HEK293 (cell line): ENCODE results near the gene CTXND2.

Experiments used
- CTCF ChIA-PET: fragments of 350-600 bp; formaldehyde crosslinking; extraction: SDS; loops from one replicate; lab custom pipeline; 2021; ENCODE audit warnings: antibody characterized with exemption; lab: Yijun Ruan, JAX
- POLR2A ChIA-PET: fragments of 300-600 bp; formaldehyde crosslinking; extraction: SDS; loops from one replicate; lab custom pipeline; 2020; ENCODE audit warnings: antibody characterized with exemption, inconsistent platforms; lab: Yijun Ruan, JAX
- H3K27ac ChIP-seq: fragments of 200-500 bp; sonication (Bioruptor generic); 2 replicates; pipeline ENCODE4 v1.5.1; 2014; ENCODE audit warnings: low read depth, low read length, control low read depth, inconsistent platforms; ENCODE audit errors: extremely low read depth
- H3K36me3 ChIP-seq, 2 experiments: fragments of 200-500 bp in 1 of 2; sonication (Bioruptor generic) in 1 of 2; 1 replicate in 1 of 2; 2 replicates in 1 of 2; pipeline ENCODE4 v1.5.1; 2014 to 2017; ENCODE audit warnings: inconsistent platforms in 2 of 2, low read length in 2 of 2; ENCODE audit not compliant: control insufficient read depth in 2 of 2, insufficient read depth in 1 of 2
- H3K4me1 ChIP-seq: fragments of 200-500 bp; sonication (Bioruptor generic); 2 replicates; pipeline ENCODE4 v1.5.1; 2014; ENCODE audit warnings: mild to moderate bottlenecking, low read length, inconsistent platforms; ENCODE audit not compliant: control insufficient read depth, insufficient read depth
- H3K4me3 ChIP-seq: 2 replicates; pipeline ENCODE4 v1.5.1; 2011; ENCODE audit warnings: low read depth, mild to moderate bottlenecking, control low read depth, low read length, moderate library complexity
- H3K9me3 ChIP-seq: fragments of 200-500 bp; sonication (Bioruptor generic); 2 replicates; pipeline ENCODE4 v1.5.1; 2014; ENCODE audit warnings: low read depth, low read length, inconsistent platforms; ENCODE audit not compliant: control insufficient read depth, insufficient read depth
- CTCF ChIP-seq: fragments of 450-650 bp; formaldehyde crosslinking; IDR thresholded peaks from 2 replicates; pipeline ENCODE4 v1.5.1; 2016; ENCODE audit warnings: missing biosample characterization, missing genetic modification characterization
- GFI1B ChIP-seq: fragments of 450-650 bp; formaldehyde crosslinking; IDR thresholded peaks from 2 replicates; pipeline ENCODE4 v1.5.1; 2016; ENCODE audit warnings: missing biosample characterization, missing genetic modification characterization
- GLI2 ChIP-seq: fragments of 450-650 bp; formaldehyde crosslinking; IDR thresholded peaks from 2 replicates; pipeline ENCODE4; 2017; ENCODE audit warnings: missing biosample characterization, missing genetic modification characterization, low read depth, borderline replicate concordance
- GLIS1 ChIP-seq: fragments of 450-650 bp; formaldehyde crosslinking; IDR thresholded peaks from 2 replicates; pipeline ENCODE4 v1.5.1; 2016; ENCODE audit warnings: missing biosample characterization, missing genetic modification characterization
- HOXD13 ChIP-seq: sonication (generic); formaldehyde crosslinking; IDR thresholded peaks from 2 replicates; pipeline ENCODE4 v1.8.0; 2022; ENCODE audit warnings: missing genetic modification reagents, borderline replicate concordance
- OVOL3 ChIP-seq: fragments of 450-650 bp; formaldehyde crosslinking; IDR thresholded peaks from 2 replicates; pipeline ENCODE4 v1.5.1; 2016; ENCODE audit warnings: missing biosample characterization, missing genetic modification characterization
- REST ChIP-seq: fragments of 450-650 bp; formaldehyde crosslinking; IDR thresholded peaks from 2 replicates; pipeline ENCODE4 v1.5.1; 2016; ENCODE audit warnings: missing biosample characterization, missing genetic modification characterization
- SALL2 ChIP-seq: fragments of 450-650 bp; formaldehyde crosslinking; IDR thresholded peaks from 2 replicates; pipeline ENCODE4 v1.5.0; 2017; ENCODE audit warnings: missing biosample characterization, mild to moderate bottlenecking, missing genetic modification characterization, borderline replicate concordance
- SCRT1 ChIP-seq: fragments of 450-650 bp; formaldehyde crosslinking; IDR thresholded peaks from 2 replicates; pipeline ENCODE4 v1.5.1; 2016; ENCODE audit warnings: missing biosample characterization, missing genetic modification characterization, borderline replicate concordance
- TRIM28 ChIP-seq: IDR thresholded peaks from 2 replicates; pipeline ENCODE4 v1.6.1; 2011; ENCODE audit warnings: low read length, control low read depth, borderline replicate concordance
- ZEB2 ChIP-seq: fragments of 450-650 bp; formaldehyde crosslinking; IDR thresholded peaks from 2 replicates; pipeline ENCODE4 v1.5.1; 2016; ENCODE audit warnings: missing biosample characterization, missing genetic modification characterization
- ZNF10 ChIP-seq: fragments of 450-650 bp; formaldehyde crosslinking; IDR thresholded peaks from 2 replicates; pipeline ENCODE4 v1.5.1; 2017; ENCODE audit warnings: missing biosample characterization, missing genetic modification characterization
- ZNF175 ChIP-seq: fragments of 450-650 bp; formaldehyde crosslinking; IDR thresholded peaks from 2 replicates; pipeline ENCODE4 v1.5.1; 2016; ENCODE audit warnings: missing biosample characterization, missing genetic modification characterization
- ZNF184 ChIP-seq: fragments of 450-650 bp; IDR thresholded peaks from 2 replicates; pipeline ENCODE4 v1.5.1; 2018; ENCODE audit warnings: missing biosample characterization, mild to moderate bottlenecking, missing genetic modification characterization
- ZNF292 ChIP-seq: fragments of 450-650 bp; formaldehyde crosslinking; IDR thresholded peaks from 2 replicates; pipeline ENCODE4 v1.5.1; 2016; ENCODE audit warnings: low read depth, missing biosample characterization, missing genetic modification characterization, borderline replicate concordance
- ZNF530 ChIP-seq: fragments of 450-650 bp; formaldehyde crosslinking; IDR thresholded peaks from 2 replicates; pipeline ENCODE4 v1.5.1; 2016; ENCODE audit warnings: low read depth, missing biosample characterization, missing genetic modification characterization
- ZNF548 ChIP-seq: fragments of 450-650 bp; formaldehyde crosslinking; IDR thresholded peaks from 2 replicates; pipeline ENCODE4 v1.5.1; 2016; ENCODE audit warnings: missing biosample characterization, missing genetic modification characterization
- ZNF624 ChIP-seq: fragments of 450-650 bp; formaldehyde crosslinking; IDR thresholded peaks from 2 replicates; pipeline ENCODE4 v1.5.1; 2017; ENCODE audit warnings: missing biosample characterization, missing genetic modification characterization
- ZNF639 ChIP-seq: fragments of 450-650 bp; formaldehyde crosslinking; IDR thresholded peaks from 2 replicates; pipeline ENCODE4 v1.5.1; 2016; ENCODE audit warnings: missing biosample characterization, missing genetic modification characterization
- ZNF654 ChIP-seq: fragments of 450-650 bp; formaldehyde crosslinking; IDR thresholded peaks from 2 replicates; pipeline ENCODE4 v1.5.1; 2016; ENCODE audit warnings: low read depth, missing biosample characterization, missing genetic modification characterization
- ZNF658 ChIP-seq: fragments of 450-650 bp; formaldehyde crosslinking; IDR thresholded peaks from 2 replicates; pipeline ENCODE4; 2016; ENCODE audit warnings: missing biosample characterization, missing genetic modification characterization
- ZNF792 ChIP-seq: fragments of 450-650 bp; formaldehyde crosslinking; IDR thresholded peaks from 2 replicates; pipeline ENCODE4 v1.5.1; 2016; ENCODE audit warnings: missing biosample characterization, missing genetic modification characterization

Gene CTXND2

DNA sequence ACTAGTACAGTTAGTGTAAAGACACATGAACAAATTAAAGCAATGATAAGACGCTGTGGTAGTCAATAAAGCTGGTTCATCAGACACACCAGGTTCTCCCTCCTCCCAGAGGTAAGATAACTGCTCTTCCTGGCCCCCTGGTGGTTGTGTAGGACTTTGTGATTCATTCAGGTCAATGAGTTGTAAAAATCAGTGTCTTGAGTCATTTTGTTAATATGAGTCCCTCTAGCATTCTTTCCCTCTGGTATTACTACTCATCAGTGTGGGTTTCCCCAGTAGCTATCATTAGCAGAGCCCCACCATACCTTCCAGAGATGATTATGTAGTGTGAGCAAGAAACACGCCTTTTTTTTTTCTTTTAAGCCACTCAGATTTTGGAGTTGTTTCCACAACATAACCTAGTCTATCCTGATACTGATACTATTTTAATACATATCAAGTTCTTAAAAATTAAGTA, 35.6 kb downstream of the CTXND2 start (continued):
- peak; percentile 52 for TF ChIP-seq CTCF (tag by site-specific recombination)
- TF ChIP-seq TRIM28, result 0 out of 2 replicates have a peak, but pooled peaks have one; percentile 28
- no peak for TF ChIP-seq OVOL3
- TF ChIP-seq GFI1B (tag by site-specific recombination), result peak; percentile 90
- TF ChIP-seq GLIS1 (tag by site-specific recombination), result no peak
- peak; percentile 55 for TF ChIP-seq ZNF654 (tag by site-specific recombination)
- TF ChIP-seq ZNF658 (tag by site-specific recombination), result no peak
- peak; percentile 50; the same call in 1 of the 2 replicates for TF ChIP-seq ZEB2 (tag by site-specific recombination)

DNA sequence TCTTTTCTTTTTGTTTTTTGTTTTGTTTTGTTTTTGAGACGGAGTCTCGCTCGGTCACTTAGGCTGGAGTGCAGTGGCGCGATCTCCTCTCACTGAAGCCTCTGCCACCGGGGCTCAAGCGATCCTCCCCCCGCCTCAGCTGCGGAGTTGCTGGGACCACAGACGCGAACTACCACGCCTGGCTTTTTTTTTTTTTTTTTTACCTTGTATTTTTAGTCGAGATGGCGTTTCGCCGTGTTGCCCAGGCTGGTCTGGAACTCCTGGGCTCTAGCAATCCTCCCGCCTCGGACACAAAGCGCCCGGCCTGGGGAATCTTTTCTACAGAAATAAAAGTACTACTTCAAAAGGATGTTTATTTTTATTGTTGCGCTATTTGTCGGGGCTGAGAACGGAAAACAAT, 38.1 kb downstream of the CTXND2 start:
- TF ChIP-seq HOXD13 (CRISPR knock-in tag), result no peak
- no peak for TF ChIP-seq ZNF639 (tag by site-specific recombination)
- no peak for TF ChIP-seq SCRT1
- TF ChIP-seq ZNF548 (tag by site-specific recombination), result no peak
- no peak for TF ChIP-seq REST (tag by site-specific recombination)
- TF ChIP-seq ZNF624 (tag by site-specific recombination), result no peak
- no peak for TF ChIP-seq ZNF10
- no peak for TF ChIP-seq ZNF184 (tag by site-specific recombination)
- TF ChIP-seq ZNF792 (tag by site-specific recombination), result no peak
- TF ChIP-seq SALL2 (tag by site-specific recombination), result no peak
- TF ChIP-seq ZNF175, result no peak
- no peak for TF ChIP-seq ZNF292
- TF ChIP-seq GLI2 (tag by site-specific recombination), result no peak
- no peak for TF ChIP-seq ZNF530 (tag by site-specific recombination)
- Histone ChIP-seq H3K4me3 (no peak overlapping the region), H3K4me1 (no peaks in the 10 kb centered on the region), H3K27ac (no peak overlapping the region), H3K36me3 (peaks cover 14 to 24% of the 10 kb centered on the region in 2 experiments), H3K9me3 (no peaks in the 10 kb centered on the region)
- CTCF ChIA-PET, result interaction anchor here (0.6 kb wide), 1 partner anchor 124 kb away, joined by 3 read pairs; no protein-coding TSS in a partner anchor
- POLR2A ChIA-PET, result interaction anchor here (1.3 kb wide), 1 partner anchor 228 kb away, joined by 3 read pairs; the partner anchor contains the start of gene GOLPH3L
